HepG2 (cell line): ENCODE data around the gene CHST4. TPM values are rescaled to one million over a fixed set of nuclear protein-coding genes. Genes with fewer than 3 reads are reported as not detected.

Source experiments
- BRCA1 ChIP-seq: sonication (generic); formaldehyde crosslinking; IDR thresholded peaks from 2 replicates; pipeline ENCODE4 v1.4.0; 2020; ENCODE audit warnings: missing genetic modification reagents
- HHEX ChIP-seq: IDR thresholded peaks from 2 replicates; pipeline ENCODE4 v1.6.1; 2016; ENCODE audit warnings: control low read depth
- KMT2A ChIP-seq: sonication (generic); formaldehyde crosslinking; IDR thresholded peaks from 2 replicates; pipeline ENCODE4 v1.4.0; 2020; ENCODE audit warnings: missing genetic modification reagents
- POLR2A ChIP-seq, 2 experiments: IDR thresholded peaks; 2 replicates each; pipeline ENCODE4 v1.6.1; 2011; ENCODE audit warnings: low read depth in 2 of 2, low read length in 2 of 2, mild to moderate bottlenecking in 1 of 2, moderate library complexity in 1 of 2; ENCODE audit not compliant: insufficient read depth in 1 of 2
- POLR2AphosphoS5 ChIP-seq: IDR thresholded peaks from 2 replicates; pipeline ENCODE4 v1.6.1; 2012; ENCODE audit warnings: low read depth, low read length
- REPIN1 ChIP-seq: sonication (generic); formaldehyde crosslinking; IDR thresholded peaks from 2 replicates; pipeline ENCODE4 v1.8.0; 2022; ENCODE audit warnings: missing genetic modification reagents, low read depth, mild to moderate bottlenecking, borderline replicate concordance
- SALL2 ChIP-seq: sonication (generic); formaldehyde crosslinking; IDR thresholded peaks from 2 replicates; pipeline ENCODE4 v1.8.1; 2023; ENCODE audit warnings: mild to moderate bottlenecking, missing genetic modification reagents, inconsistent platforms
- SAP130 ChIP-seq: IDR thresholded peaks from 2 replicates; pipeline ENCODE4 v1.6.1; 2016; ENCODE audit warnings: low read depth
- WIZ ChIP-seq: sonication (generic); formaldehyde crosslinking; IDR thresholded peaks from 2 replicates; pipeline ENCODE4 v1.5.1; 2020; ENCODE audit warnings: mild to moderate bottlenecking, missing genetic modification reagents
- ZBTB20 ChIP-seq: sonication (generic); formaldehyde crosslinking; IDR thresholded peaks from 2 replicates; pipeline ENCODE4 v1.8.1; 2023; ENCODE audit warnings: missing genetic modification reagents, low read depth, mild to moderate bottlenecking, borderline replicate concordance
- ZBTB25 ChIP-seq: IDR thresholded peaks from 2 replicates; pipeline ENCODE4 v1.6.1; 2018; ENCODE audit warnings: missing genetic modification reagents
- ZFP36L1 ChIP-seq: sonication (generic); formaldehyde crosslinking; IDR thresholded peaks from 2 replicates; pipeline ENCODE4 v1.8.0; 2022; ENCODE audit warnings: mild to moderate bottlenecking, missing genetic modification reagents, moderate library complexity
- ZNF138 ChIP-seq: sonication (generic); formaldehyde crosslinking; IDR thresholded peaks from 2 replicates; pipeline ENCODE4 v1.5.0; 2020; ENCODE audit warnings: mild to moderate bottlenecking, low read depth, missing genetic modification reagents
- ZNF225 ChIP-seq: sonication (generic); formaldehyde crosslinking; IDR thresholded peaks from 2 replicates; pipeline ENCODE4 v1.4.0; 2020; ENCODE audit warnings: mild to moderate bottlenecking, missing genetic modification reagents
- ZNF251 ChIP-seq: sonication (generic); formaldehyde crosslinking; IDR thresholded peaks from 2 replicates; pipeline ENCODE4 v1.9.0; 2021; ENCODE audit warnings: mild to moderate bottlenecking, missing genetic modification reagents
- ZNF318 ChIP-seq: sonication (generic); formaldehyde crosslinking; IDR thresholded peaks from 2 replicates; pipeline ENCODE4 v1.4.0; 2020; ENCODE audit warnings: mild to moderate bottlenecking, missing genetic modification reagents
- ZNF747 ChIP-seq: sonication (generic); formaldehyde crosslinking; IDR thresholded peaks from 2 replicates; pipeline ENCODE4 v1.8.1; 2023; ENCODE audit warnings: missing genetic modification reagents, mild to moderate bottlenecking, borderline replicate concordance
- ZNF883 ChIP-seq: sonication (generic); formaldehyde crosslinking; IDR thresholded peaks from 2 replicates; pipeline ENCODE4 v1.5.1; 2020; ENCODE audit warnings: mild to moderate bottlenecking, missing genetic modification reagents; ENCODE audit errors: not compliant biosample characterization
- polyA plus RNA-seq, 8 experiments: library from polyadenylated mRNA; depleted of rRNA in 3 of 8; stranded (reverse) in 7 of 8; unstranded in 1 of 8; fragments of >200 nt; fragmentation: Illumina TruSeq in 4 of 8; extraction: Trizol in 4 of 8; gene quantifications; 2 replicates each; pipeline versions ENCODE4 v1.2.1 to v1.2.3, GENCODE V29; 2011 to 2016; ENCODE audit warnings: low read depth in 4 of 8, missing spikeins in 1 of 8, mixed read lengths in 1 of 8; ENCODE audit not compliant: insufficient read depth in 1 of 8
- total RNA-seq, 5 experiments: library from RNA; depleted of rRNA; stranded (reverse); fragments of >200 nt; fragmentation: Illumina TruSeq; extraction: Trizol; gene quantifications; 2 replicates each; pipeline ENCODE4 v1.2.3, GENCODE V29; 2016; ENCODE audit warnings: low read depth in 1 of 5
- TF ChIP-seq, protein P1 (sequence below): sonication (generic); formaldehyde crosslinking; IDR thresholded peaks from 2 replicates; pipeline ENCODE4 v1.8.0; 2022; ENCODE audit warnings: mild to moderate bottlenecking, missing genetic modification reagents, borderline replicate concordance

CHST4 gene
- total and polyA plus RNA-seq, 2 of the 13 experiments (the other 11 are each of a cell fraction or from before 2014, with no cell fraction given), result not detected

GRCh38 chr16:71484006-71484893, 42.0 kb upstream of the CHST4 start (continued):
- TF ChIP-seq ZNF883 (CRISPR knock-in tag) (peak; percentile 93), ZNF747 (0 out of 2 replicates have a peak, but pooled peaks have one; percentile 64), ZBTB20 (CRISPR knock-in tag) (peak; percentile 87; the same call in 1 of the 2 replicates), BRCA1 (CRISPR knock-in tag) (0 out of 2 replicates have a peak, but pooled peaks have one; percentile 74), ZNF138 (no peak), POLR2AphosphoS5 (peak; percentile 87), ZFP36L1 (CRISPR knock-in tag) (0 out of 2 replicates have a peak, but pooled peaks have one; percentile 45), SALL2 (CRISPR knock-in tag) (peak; percentile 60; the same call in 1 of the 2 replicates), REPIN1 (CRISPR knock-in tag) (0 out of 2 replicates have a peak, but pooled peaks have one; percentile 14), ZNF225 (CRISPR knock-in tag) (peak; percentile 93; the same call in 1 of the 2 replicates), WIZ (CRISPR knock-in tag) (peak; percentile 96), SAP130 (CRISPR knock-in tag) (peak; percentile 96), ZBTB25 (CRISPR knock-in tag) (no peak), ZNF251 (CRISPR knock-in tag) (no peak), ZNF318 (CRISPR knock-in tag) (peak; percentile 80; the same call in 1 of the 2 replicates), KMT2A (CRISPR knock-in tag) (peak; percentile 52; the same call in 1 of the 2 replicates), HHEX (CRISPR knock-in tag) (peak; percentile 39; the same call in 1 of the 2 replicates), POLR2A (IDR thresholded peaks at IDR 0.05; ENCODE audit: insufficient read depth in 1 of 2, low read depth in 2 of 2, low read length in 2 of 2) (peak; percentile 85 to 86)
- TF ChIP-seq, protein P1, sequence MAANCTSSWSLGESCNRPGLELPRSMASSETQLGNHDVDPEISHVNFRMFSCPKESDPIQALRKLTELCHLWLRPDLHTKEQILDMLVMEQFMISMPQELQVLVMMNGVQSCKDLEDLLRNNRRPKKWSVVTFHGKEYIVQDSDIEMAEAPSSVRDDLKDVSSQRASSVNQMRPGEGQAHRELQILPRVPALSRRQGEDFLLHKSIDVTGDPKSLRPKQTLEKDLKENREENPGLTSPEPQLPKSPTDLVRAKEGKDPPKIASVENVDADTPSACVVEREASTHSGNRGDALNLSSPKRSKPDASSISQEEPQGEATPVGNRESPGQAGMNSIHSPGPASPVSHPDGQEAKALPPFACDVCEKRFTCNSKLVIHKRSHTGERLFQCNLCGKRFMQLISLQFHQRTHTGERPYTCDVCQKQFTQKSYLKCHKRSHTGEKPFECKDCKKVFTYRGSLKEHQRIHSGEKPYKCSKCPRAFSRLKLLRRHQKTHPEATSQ (CRISPR knock-in tag), result no peak
